H1 (cell line): ENCODE data around the gene RESF1. TPM values are rescaled to one million over a fixed set of nuclear protein-coding genes. Genes with fewer than 3 reads are reported as not detected.

Experiments used
- CTCF ChIA-PET: fragments of 300-600 bp; sonication (Branson Sonifier 250); formaldehyde crosslinking; loops from one replicate; lab custom pipeline; 2021; ENCODE audit not compliant: partially characterized antibody; lab: Charles Lee
- POLR2A ChIA-PET: fragments of 300-600 bp; sonication (Branson Sonifier 250); formaldehyde crosslinking; loops from one replicate; lab custom pipeline; 2021; ENCODE audit warnings: inconsistent platforms; ENCODE audit not compliant: partially characterized antibody; lab: Charles Lee
- DNase-seq, 2 experiments: peaks; one replicate each; pipeline versions ENCODE4 v3.0.0 to v3.0.0-alpha.2; 2010 to 2022; ENCODE audit warnings: low spot score in 2 of 2, low read depth in 1 of 2, mixed read lengths in 1 of 2
- FAIRE-seq: peaks from 2 replicates; lab custom pipeline; 2011; peaks lifted over from hg19 to GRCh38; lab: Jason Lieb, UNC
- H2AFZ ChIP-seq: 2 replicates; pipeline ENCODE4 v1.8.1; 2012; ENCODE audit warnings: low read length, inconsistent platforms
- H2AK5ac ChIP-seq: 2 replicates; pipeline ENCODE4 v1.6.1; 2013; ENCODE audit warnings: low read depth, low read length
- H2BK120ac ChIP-seq: replicated peaks from 2 replicates; pipeline ENCODE3; 2013; ENCODE audit warnings: low read depth, low read length, inconsistent platforms
- H2BK12ac ChIP-seq: 2 replicates; pipeline ENCODE4 v1.6.1; 2013; ENCODE audit warnings: low read depth, low read length
- H2BK15ac ChIP-seq: 2 replicates; pipeline ENCODE4 v1.6.1; 2013; ENCODE audit warnings: low read length
- H2BK20ac ChIP-seq: 2 replicates; pipeline ENCODE4 v1.6.1; 2013; ENCODE audit warnings: low read length
- H2BK5ac ChIP-seq: 2 replicates; pipeline ENCODE4 v1.6.1; 2013; ENCODE audit warnings: low read depth, low read length
- H3K14ac ChIP-seq: 2 replicates; pipeline ENCODE4 v1.6.1; 2013; ENCODE audit warnings: inconsistent platforms; ENCODE audit not compliant: insufficient read length
- H3K18ac ChIP-seq: 2 replicates; pipeline ENCODE4 v1.6.1; 2013; ENCODE audit warnings: low read length; ENCODE audit errors: extremely low read depth
- H3K23ac ChIP-seq: 2 replicates; pipeline ENCODE4 v1.6.1; 2013; ENCODE audit warnings: inconsistent platforms; ENCODE audit not compliant: insufficient read length
- H3K23me2 ChIP-seq: 2 replicates; pipeline ENCODE4 v1.6.1; 2013; ENCODE audit warnings: low read depth, low read length
- H3K27ac ChIP-seq: 2 replicates; pipeline ENCODE4 v1.6.1; 2011; ENCODE audit warnings: low read depth, low read length, inconsistent platforms
- H3K27me3 ChIP-seq, 4 experiments: replicated peaks in 1 of 4; 1 replicate in 1 of 4; 2 replicates in 3 of 4; pipeline versions ENCODE4 v1.6.1 to v1.8.1; 2011 to 2013; ENCODE audit warnings: low read length in 3 of 4, mild to moderate bottlenecking in 3 of 4, inconsistent platforms in 2 of 4, mixed read lengths in 2 of 4, moderate library complexity in 1 of 4; ENCODE audit not compliant: control insufficient read depth in 3 of 4, insufficient read depth in 3 of 4; ENCODE audit errors: extremely low read depth in 1 of 4
- H3K36me3 ChIP-seq, 4 experiments: 2 replicates each; pipeline versions ENCODE4 v1.6.1 to v1.8.1; 2011 to 2013; ENCODE audit warnings: mild to moderate bottlenecking in 4 of 4, low read length in 3 of 4, moderate library complexity in 2 of 4, control low read depth in 1 of 4, inconsistent platforms in 1 of 4; ENCODE audit not compliant: insufficient read depth in 4 of 4, control insufficient read depth in 2 of 4
- H3K4ac ChIP-seq: replicated peaks from 2 replicates; pipeline ENCODE3; 2013; ENCODE audit warnings: low read length, low read depth, mixed read lengths, inconsistent platforms; ENCODE audit not compliant: insufficient read length
- H3K4me1 ChIP-seq, 4 experiments: replicated peaks in 1 of 4; 1 replicate in 1 of 4; 2 replicates in 3 of 4; pipeline versions ENCODE4 v1.6.1 to v1.8.1; 2011 to 2013; ENCODE audit warnings: low read length in 3 of 4, inconsistent platforms in 2 of 4, mixed read lengths in 1 of 4; ENCODE audit not compliant: insufficient read depth in 4 of 4, control insufficient read depth in 3 of 4
- H3K4me2 ChIP-seq, 2 experiments: 2 replicates each; pipeline versions ENCODE4 v1.6.1 to v1.8.1; 2011 to 2013; ENCODE audit warnings: low read depth in 2 of 2, low read length in 2 of 2, control low read depth in 1 of 2, inconsistent platforms in 1 of 2, mild to moderate bottlenecking in 1 of 2; ENCODE audit not compliant: insufficient read depth in 1 of 2
- H3K4me3 ChIP-seq, 4 experiments: fragments of 200-600, 300-600 bp in 1 of 4; sonication (generic), shearing (Covaris generic), sonication (Bioruptor Twin) in 1 of 4; 2 replicates each; pipeline versions ENCODE4 v1.5.1 to v1.8.1; 2011 to 2016; ENCODE audit warnings: low read length in 4 of 4, low read depth in 3 of 4, control low read depth in 2 of 4, inconsistent platforms in 2 of 4, mild to moderate bottlenecking in 2 of 4, mixed read lengths in 1 of 4, moderate library complexity in 1 of 4; ENCODE audit not compliant: insufficient read depth in 2 of 4; ENCODE audit errors: extremely low read depth in 1 of 4
- H3K56ac ChIP-seq: replicated peaks from 2 replicates; pipeline ENCODE3; 2013; ENCODE audit warnings: low read depth, mild to moderate bottlenecking, mixed read lengths, low read length, inconsistent platforms; ENCODE audit not compliant: insufficient read length
- H3K79me1 ChIP-seq: 2 replicates; pipeline ENCODE4 v1.6.1; 2013; ENCODE audit warnings: low read depth, low read length, control low read depth
- H3K79me2 ChIP-seq, 2 experiments: 2 replicates each; pipeline versions ENCODE4 v1.6.1 to v1.8.1; 2012 to 2013; ENCODE audit warnings: low read length in 2 of 2, mild to moderate bottlenecking in 2 of 2, inconsistent platforms in 1 of 2; ENCODE audit not compliant: insufficient read depth in 2 of 2, control insufficient read depth in 1 of 2
- H3K9ac ChIP-seq, 4 experiments: replicated peaks in 1 of 4; 1 replicate in 1 of 4; 2 replicates in 3 of 4; pipeline versions ENCODE4 v1.6.1 to v1.8.1; 2011 to 2013; ENCODE audit warnings: low read depth in 3 of 4, low read length in 3 of 4, control low read depth in 2 of 4, mild to moderate bottlenecking in 2 of 4, moderate library complexity in 2 of 4, inconsistent platforms in 1 of 4; ENCODE audit errors: extremely low read depth in 1 of 4
- H3K9me3 ChIP-seq, 2 experiments: 2 replicates each; pipeline versions ENCODE4 v1.6.1 to v1.8.1; 2012 to 2013; ENCODE audit warnings: mild to moderate bottlenecking in 2 of 2, moderate library complexity in 2 of 2, control low read depth in 1 of 2, inconsistent platforms in 1 of 2, low read depth in 1 of 2, low read length in 1 of 2, mixed read lengths in 1 of 2; ENCODE audit not compliant: insufficient read depth in 2 of 2
- H4K20me1 ChIP-seq, 2 experiments: replicated peaks in 1 of 2; 2 replicates each; pipeline versions ENCODE3 to v1.8.1; 2011 to 2013; ENCODE audit warnings: inconsistent platforms in 2 of 2, low read length in 2 of 2, mild to moderate bottlenecking in 1 of 2; ENCODE audit not compliant: insufficient read depth in 2 of 2, control insufficient read depth in 1 of 2
- H4K5ac ChIP-seq: 2 replicates; pipeline ENCODE4 v1.6.1; 2013; ENCODE audit warnings: low read length, low read depth, mixed read lengths, inconsistent platforms; ENCODE audit not compliant: insufficient read length
- H4K8ac ChIP-seq: 2 replicates; pipeline ENCODE4 v1.8.0; 2013; ENCODE audit warnings: mild to moderate bottlenecking, moderate library complexity, low read length, inconsistent platforms; ENCODE audit not compliant: insufficient read depth; ENCODE audit errors: extremely low read depth
- H4K91ac ChIP-seq: replicated peaks from 2 replicates; pipeline ENCODE3; 2013; ENCODE audit warnings: low read length, mixed read lengths, inconsistent platforms; ENCODE audit not compliant: insufficient read length
- CREB1 ChIP-seq: IDR thresholded peaks from 2 replicates; pipeline ENCODE4 v1.6.1; 2012; ENCODE audit warnings: inconsistent platforms
- CTCF ChIP-seq, 3 experiments: IDR thresholded peaks; 1 replicate in 2 of 3; 2 replicates in 1 of 3; pipeline versions ENCODE4 v1.5.1 to v1.6.1; 2011; ENCODE audit warnings: low read length in 3 of 3, mild to moderate bottlenecking in 3 of 3, inconsistent platforms in 2 of 3, low read depth in 1 of 3, moderate library complexity in 1 of 3; ENCODE audit not compliant: insufficient read depth in 1 of 3; ENCODE audit errors: control extremely low read depth in 1 of 3
- RAD21 ChIP-seq, 2 experiments: IDR thresholded peaks in 1 of 2; conservative IDR thresholded peaks in 1 of 2; 2 replicates each; pipeline ENCODE4 v1.6.1; 2011; ENCODE audit warnings: low read depth in 2 of 2, low read length in 2 of 2, improper control_type of control experiment in 1 of 2, inconsistent platforms in 1 of 2, mild to moderate bottlenecking in 1 of 2, moderate library complexity in 1 of 2
- WGBS, 2 experiments: shearing (Covaris generic) in 1 of 2; methylation state at CpG; one replicate each; pipeline versions ENCODE4 v1.1.6 to v1.1.7; 2013 to 2015; ENCODE audit warnings: low lambda C conversion rate in 2 of 2, mixed read lengths in 2 of 2, inconsistent platforms in 1 of 2, low coverage in 1 of 2, missing lambda C conversion rate in 1 of 2; ENCODE audit not compliant: insufficient replicate concordance in 2 of 2, insufficient coverage in 1 of 2, insufficient read length in 1 of 2; ENCODE audit errors: extremely low coverage in 1 of 2, missing lambda C conversion rate in 1 of 2; 5-methylcytosine and 5-hydroxymethylcytosine counted together
- polyA plus RNA-seq, 7 experiments: library from polyadenylated mRNA; depleted of rRNA in 3 of 7; stranded (reverse) in 5 of 7; unstranded in 2 of 7; fragments of >200 nt in 5 of 7; fragments of 200-250 nt in 2 of 7; gene quantifications; 1 replicate in 5 of 7; 2 replicates in 1 of 7; 4 replicates in 1 of 7; pipeline versions ENCODE4 v1.2.1 to v1.2.3, GENCODE V29; 2011 to 2013; ENCODE audit warnings: missing spikeins in 2 of 7, mixed read lengths in 2 of 7
- total RNA-seq: library from RNA; stranded (reverse); fragmentation: NEBNext Ultra II Directional; extraction: Animal tissue kit (Norgen Biotek cat#: 25700); gene quantifications from 2 replicates; pipeline ENCODE4 v1.2.1, GENCODE V29; 2021

RESF1 gene
- total and polyA plus RNA-seq, 2 of the 8 experiments (the other 6 are each of a cell fraction or from before 2014, with no cell fraction given), result 64.3 to 128 TPM

- no peak overlapping the region for H2BK5ac ChIP-seq
- no peaks in the 10 kb centered on the region for H3K79me2 ChIP-seq
- peak overlapping the region; percentile 15 for H4K91ac ChIP-seq
- H2AK5ac ChIP-seq, result no peak overlapping the region
- H3K18ac ChIP-seq, result no peak overlapping the region
- H2AFZ ChIP-seq, result 0 out of 2 replicates have a peak overlapping the region, but pooled peaks have one; percentile 30
- H3K27me3 ChIP-seq, result no peaks in the 10 kb centered on the region
- H2BK20ac ChIP-seq, result peak overlapping the region; percentile 94
- POLR2A ChIA-PET, result interaction anchor here (1.1 to 1.2 kb wide), 2 partner anchors 14 to 28 kb away, joined by 3 read pairs; no protein-coding TSS in a partner anchor
- FAIRE-seq (no peak), DNase-seq (no peak)
- H3K4me2 ChIP-seq, result no peak overlapping the region
- H3K27ac ChIP-seq, result no peak overlapping the region
- H3K9ac ChIP-seq, result no peak overlapping the region
- H3K36me3 ChIP-seq, result no peaks in the 10 kb centered on the region
- H3K23ac ChIP-seq, result no peak overlapping the region
- CTCF ChIA-PET, result interaction anchor here (0.6 to 1.8 kb wide), 11 partner anchors 9 to 411 kb away, joined by 3 to 5 read pairs (median 4); partner anchors contain the start of gene RESF1
- H3K79me1 ChIP-seq, result no peaks in the 10 kb centered on the region
- TF ChIP-seq CTCF (IDR thresholded peaks at IDR 0.05; ENCODE audit: control extremely low read depth in 1 of 3, insufficient read depth in 1 of 3, low read depth in 1 of 3, low read length in 3 of 3), result peak; percentile 43 to 56 (median 52)
- TF ChIP-seq CREB1, result no peak
- peak; percentile 66 to 78 for TF ChIP-seq RAD21 (IDR thresholded peaks at IDR 0.05 in 1 of 2, conservative IDR thresholded peaks at IDR 0.05 in 1 of 2; ENCODE audit: low read depth in 2 of 2, low read length in 2 of 2)
- no peak overlapping the region for H4K8ac ChIP-seq
- 81% methylated on average over 7 of the region's 7 CpGs; no CpG with 5 or more reads in 1 of the 2 experiments for WGBS, 2 experiments
- H3K4me3 ChIP-seq, result no peak overlapping the region
- H3K9me3 ChIP-seq, result no peaks in the 10 kb centered on the region
- H4K20me1 ChIP-seq, result no peaks in the 10 kb centered on the region
- no peak overlapping the region for H2BK120ac ChIP-seq
- no peak overlapping the region for H2BK15ac ChIP-seq
- no peaks in the 10 kb centered on the region; a peak in 1 of 7 replicates for H3K4me1 ChIP-seq
- H3K14ac ChIP-seq, result no peak overlapping the region
- no peaks in the 10 kb centered on the region for H3K23me2 ChIP-seq
- H4K5ac ChIP-seq, result no peak overlapping the region
- H3K56ac ChIP-seq, result no peak overlapping the region
- H2BK12ac ChIP-seq, result peak overlapping the region; percentile 5; the same call in 1 of the 2 replicates
- no peak overlapping the region for H3K4ac ChIP-seq
Measured at GRCh38 chr12:31931796-31932715, 27.2 kb upstream of the RESF1 start.
